Sciatic nerve (tissue), 2 donors: ENCODE results near the gene SLC6A7. TPM values are rescaled to one million over a fixed set of nuclear protein-coding genes. Genes with fewer than 3 reads are reported as not detected.
A peak's percentile ranks its signal among the peaks of the same experiment; 100 is the strongest.
"Not testable (repeated sequence)": the region's sequence is repeated elsewhere in the genome, so short reads cannot be mapped to it uniquely, and the experiment has no call there.

Source experiments
- ATAC-seq: fragments of 200-7000 bp; cut with Tn5 transposase; one replicate; pipeline ENCODE4 v1.9.1; 2020; ENCODE audit warnings: mild to moderate bottlenecking, moderate library complexity
- DNase-seq: peaks from one replicate; pipeline ENCODE4 v3.0.0-alpha.2; 2020; ENCODE audit warnings: low spot score
- intact Hi-C: fragments of 100-400 bp; cut with DNase I; formaldehyde crosslinking; loops from one replicate; pipeline ENCODE4 v1.14.2; 2022
- total RNA-seq: library from RNA; stranded (reverse); fragmentation: NEBNext Ultra II Directional; extraction: Animal tissue kit (Norgen Biotek cat#: 25700); gene quantifications from one replicate; pipeline ENCODE4 v1.2.1, GENCODE V29; 2021
- donor health status: DM: no; HTN: no; CAD: no.
- donor health status: DM: no; HTN: no; CAD: no.

Gene SLC6A7
- total RNA-seq, 1 donor from 2014 or later, result not detected

DNA sequence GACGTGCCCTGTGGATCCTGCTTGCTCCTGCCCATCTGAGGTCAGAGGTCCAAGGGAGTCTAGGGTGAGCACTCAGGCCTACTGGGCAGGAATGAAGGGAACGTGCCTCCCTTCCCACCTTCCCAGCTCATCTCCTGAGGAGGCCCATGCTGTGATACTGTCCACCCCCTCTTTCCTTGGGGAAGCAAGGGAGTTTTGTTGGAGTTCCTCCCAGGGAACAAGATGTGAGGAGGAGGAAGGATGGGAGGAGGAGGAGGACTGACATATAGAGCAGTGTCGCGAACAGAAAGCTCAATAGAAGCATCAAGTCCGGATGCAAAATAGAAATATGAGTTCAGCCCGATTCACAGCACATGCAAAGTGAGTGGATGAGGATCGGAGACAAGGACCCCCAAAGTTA, 41.0 kb downstream of the SLC6A7 start:
- no peak for ATAC-seq
- intact Hi-C loops, result no loop called here
- DNase-seq, result no peak

DNA sequence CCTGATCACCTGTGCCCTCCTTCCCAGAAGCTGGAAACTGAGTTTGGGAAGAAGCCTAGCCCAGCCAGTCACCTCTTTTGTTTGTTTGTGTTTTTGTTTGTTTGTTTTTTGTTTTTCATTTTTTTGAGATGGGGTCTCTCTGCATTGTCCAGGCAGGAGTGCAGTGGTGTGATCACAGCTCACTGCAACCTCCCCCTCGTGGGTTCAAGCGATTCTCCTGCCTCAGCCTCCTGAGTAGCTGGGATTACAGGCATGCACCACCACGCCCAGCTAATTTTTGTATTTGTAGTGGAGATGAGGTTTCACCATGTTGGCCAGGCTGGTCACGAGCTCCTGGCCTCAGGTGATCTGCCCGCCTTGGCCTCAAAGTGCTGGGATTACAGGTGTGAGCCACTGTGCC, 43.8 kb downstream of the SLC6A7 start:
- ATAC-seq, DNase-seq, intact Hi-C loops: not testable (repeated sequence)

DNA sequence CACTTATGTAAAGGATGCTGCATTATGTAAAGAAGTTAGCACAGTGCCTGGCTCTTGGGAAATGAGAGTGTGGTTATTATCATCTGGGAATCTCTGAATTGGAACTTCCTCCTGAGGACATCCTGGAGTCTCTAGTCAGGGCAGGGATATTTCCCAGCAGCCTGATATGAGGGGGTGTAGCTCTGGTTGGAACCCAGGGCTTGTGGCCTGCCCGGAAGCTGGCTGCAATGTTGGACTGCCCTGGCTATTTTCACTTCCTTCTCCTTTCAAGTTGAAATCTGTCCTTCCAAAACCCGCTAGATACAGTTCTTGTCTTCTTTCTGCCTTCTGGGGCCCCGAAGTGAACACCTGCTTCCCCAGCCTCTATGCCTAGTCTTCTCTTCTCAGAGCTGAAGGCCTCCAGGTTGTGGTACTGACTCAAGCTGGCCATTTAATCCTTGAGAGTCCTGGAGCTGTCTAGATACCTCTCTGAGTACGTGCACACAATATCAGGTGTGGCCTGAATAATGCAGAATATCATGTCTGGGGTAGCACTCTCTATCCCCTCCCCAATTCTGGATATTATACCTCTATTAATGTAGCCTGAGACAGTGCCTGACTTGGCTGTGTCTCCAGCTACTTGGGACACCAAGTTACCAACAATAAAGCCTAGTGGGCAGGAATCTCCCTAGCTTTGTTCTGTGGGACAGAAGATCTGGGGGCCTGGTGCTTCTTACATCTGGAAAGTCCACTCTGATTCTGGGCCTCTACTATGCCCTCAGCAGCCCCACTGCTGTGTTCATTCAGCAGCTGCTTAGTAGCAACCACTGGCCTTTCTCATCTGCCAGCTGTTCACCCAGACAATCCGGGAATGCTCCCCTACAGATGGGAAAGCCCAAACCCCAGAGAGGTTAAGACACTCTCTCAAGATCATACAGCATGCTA, 45.0 kb downstream of the SLC6A7 start:
- intact Hi-C loops, result no loop called here
- DNase-seq (no peak), ATAC-seq (no peak)

DNA sequence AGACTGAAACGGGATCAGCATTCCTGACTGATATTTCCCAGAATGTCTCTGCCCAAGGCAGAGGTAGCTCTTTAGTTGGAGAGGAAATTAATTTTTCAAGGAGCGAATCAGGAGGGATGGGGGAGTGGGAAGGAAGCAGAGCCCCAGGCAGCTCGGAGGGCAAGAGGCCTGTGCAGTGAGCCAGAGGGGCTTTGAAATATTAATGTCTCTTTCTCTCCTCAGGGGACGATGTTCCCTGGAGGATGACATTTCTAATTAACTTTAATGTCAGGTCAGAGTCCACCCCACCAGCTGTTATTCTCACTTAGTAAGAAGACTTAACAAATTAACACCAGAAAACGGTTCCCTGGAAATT, 45.6 kb downstream of the SLC6A7 start:
- no peak for DNase-seq
- intact Hi-C loops, result no loop called here
- no peak for ATAC-seq

DNA sequence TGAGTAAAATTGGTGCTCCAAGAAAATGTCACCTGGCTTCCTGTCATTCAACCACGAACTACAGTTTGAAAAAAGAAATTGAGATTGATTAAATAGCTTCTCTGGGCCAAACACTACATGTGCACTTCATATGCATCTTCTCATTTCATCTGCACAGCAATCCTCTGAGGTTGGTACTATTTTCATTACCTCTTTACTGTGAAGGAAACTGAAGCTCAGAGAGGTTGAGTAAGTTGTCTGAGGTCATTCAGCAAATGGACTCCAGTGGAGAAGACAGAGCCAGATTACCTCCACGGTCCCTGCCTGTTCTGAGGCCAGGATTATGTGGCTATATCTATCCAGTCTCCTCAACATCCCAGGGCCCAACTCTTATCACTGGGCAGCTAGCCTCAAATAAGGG, 46.5 kb downstream of the SLC6A7 start:
- intact Hi-C loops, result no loop called here
- DNase-seq (no peak), ATAC-seq (no peak)

DNA sequence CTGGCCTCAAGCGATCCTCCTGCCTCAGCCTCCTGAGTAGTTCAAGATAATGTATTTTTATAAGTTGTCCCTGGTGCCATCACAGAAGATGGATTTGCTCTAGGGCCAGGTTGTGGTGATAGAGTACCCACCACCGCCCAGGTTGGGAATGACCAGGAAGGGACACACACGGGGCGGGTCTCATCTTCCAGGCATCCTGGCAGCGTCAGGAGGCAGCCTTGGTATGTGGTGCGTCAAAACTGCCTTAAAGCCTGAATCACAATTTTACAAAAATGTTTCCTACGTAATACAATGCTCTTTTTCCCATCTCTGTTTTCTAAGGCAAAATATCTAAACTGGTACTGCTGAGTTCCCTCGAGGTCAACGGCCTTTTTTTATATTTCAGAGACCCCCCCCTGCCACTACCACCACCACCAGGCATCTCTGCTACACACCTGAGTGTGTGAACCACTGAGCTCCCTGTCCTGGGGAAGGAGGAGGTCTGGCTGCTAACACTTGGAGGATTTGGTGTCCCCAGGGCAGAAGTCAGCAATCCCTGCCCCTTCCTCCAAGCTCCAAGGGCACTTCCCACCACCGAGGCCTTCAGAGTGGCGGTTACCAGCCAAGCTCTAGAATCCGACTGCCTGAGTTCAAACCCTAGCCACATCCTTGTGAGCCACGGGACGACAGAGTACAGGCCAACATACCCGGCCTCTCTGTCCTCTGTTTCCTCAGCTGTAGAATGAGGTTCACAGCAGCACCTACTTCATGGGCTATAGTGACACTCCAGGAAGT, 47.3 kb downstream of the SLC6A7 start:
- ATAC-seq, result no peak
- intact Hi-C loops, result no loop called here
- DNase-seq, result no peak

DNA sequence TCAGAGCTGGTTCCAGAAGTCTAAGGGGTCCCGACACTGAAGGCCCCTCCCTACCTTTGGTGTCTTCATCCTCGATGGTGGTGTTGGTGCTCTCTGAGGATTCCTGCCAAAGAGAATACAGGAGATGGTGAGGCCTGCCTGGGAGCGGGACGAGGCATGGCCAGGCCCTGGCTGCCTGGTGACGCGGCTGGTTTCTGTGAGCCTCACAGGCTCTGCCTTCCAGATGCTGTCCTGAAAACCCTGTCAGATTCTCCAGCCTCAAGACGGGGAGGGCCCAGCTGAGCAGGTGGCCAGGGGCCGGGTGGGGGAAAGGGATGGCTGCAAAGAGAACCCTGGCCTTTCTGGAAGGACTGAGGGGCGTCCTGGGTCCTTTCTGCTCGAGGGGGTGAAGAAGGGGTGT, 48.8 kb downstream of the SLC6A7 start:
- intact Hi-C loops, result no loop called here
- ATAC-seq (no peak), DNase-seq (no peak)

DNA sequence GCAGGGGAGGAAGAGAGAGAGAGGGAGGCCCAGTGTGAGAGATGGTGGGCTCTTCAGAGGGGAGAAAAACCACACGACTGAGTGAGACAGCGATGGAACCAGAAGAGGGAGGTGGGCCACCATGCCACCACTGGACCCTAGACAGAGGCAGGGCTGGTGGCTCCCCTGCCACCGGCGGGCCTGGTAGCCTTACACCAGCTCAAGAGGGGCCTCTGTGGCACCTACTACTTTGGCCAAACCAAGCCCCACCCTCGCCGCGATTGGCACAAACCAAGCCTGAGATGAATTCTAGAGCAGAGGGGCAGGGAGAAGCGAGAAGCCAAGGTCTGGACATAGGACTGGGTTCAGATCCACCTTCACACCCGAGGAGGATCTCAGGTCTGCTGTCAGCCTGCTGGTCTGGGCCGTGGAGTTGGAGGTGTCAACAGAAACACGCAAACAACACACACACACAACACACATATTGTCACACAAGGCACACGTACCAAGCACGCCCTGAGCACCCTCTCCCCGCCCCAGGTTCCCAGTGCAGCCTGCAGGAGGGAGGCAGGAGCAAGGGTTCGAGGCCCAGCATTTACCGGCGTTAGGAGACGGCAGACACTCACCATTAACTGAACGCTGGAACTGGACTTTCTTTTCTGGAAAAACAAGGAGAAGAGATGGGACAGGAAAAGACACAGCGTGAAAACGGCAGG, 49.4 kb downstream of the SLC6A7 start:
- DNase-seq (no peak), ATAC-seq (no peak)
- intact Hi-C loops, result no loop called here

DNA sequence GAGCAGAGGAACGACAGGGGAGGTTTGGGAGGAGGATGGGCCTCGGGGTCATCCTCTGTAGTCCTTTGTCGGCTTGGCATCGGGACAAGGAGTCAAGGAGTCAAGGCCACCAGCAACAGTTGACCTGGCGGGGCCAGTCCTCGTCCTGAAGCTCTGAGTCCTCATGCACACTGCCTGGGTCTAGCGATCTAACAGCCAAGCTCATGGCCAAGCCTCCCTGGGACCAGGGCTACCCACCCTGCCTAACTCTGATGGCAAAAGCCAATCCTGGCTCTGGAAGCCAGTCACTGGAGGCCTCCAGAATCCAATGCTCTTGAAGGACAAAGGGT, 49.9 kb downstream of the SLC6A7 start:
- ATAC-seq, result no peak
- intact Hi-C loops, result no loop called here

DNA sequence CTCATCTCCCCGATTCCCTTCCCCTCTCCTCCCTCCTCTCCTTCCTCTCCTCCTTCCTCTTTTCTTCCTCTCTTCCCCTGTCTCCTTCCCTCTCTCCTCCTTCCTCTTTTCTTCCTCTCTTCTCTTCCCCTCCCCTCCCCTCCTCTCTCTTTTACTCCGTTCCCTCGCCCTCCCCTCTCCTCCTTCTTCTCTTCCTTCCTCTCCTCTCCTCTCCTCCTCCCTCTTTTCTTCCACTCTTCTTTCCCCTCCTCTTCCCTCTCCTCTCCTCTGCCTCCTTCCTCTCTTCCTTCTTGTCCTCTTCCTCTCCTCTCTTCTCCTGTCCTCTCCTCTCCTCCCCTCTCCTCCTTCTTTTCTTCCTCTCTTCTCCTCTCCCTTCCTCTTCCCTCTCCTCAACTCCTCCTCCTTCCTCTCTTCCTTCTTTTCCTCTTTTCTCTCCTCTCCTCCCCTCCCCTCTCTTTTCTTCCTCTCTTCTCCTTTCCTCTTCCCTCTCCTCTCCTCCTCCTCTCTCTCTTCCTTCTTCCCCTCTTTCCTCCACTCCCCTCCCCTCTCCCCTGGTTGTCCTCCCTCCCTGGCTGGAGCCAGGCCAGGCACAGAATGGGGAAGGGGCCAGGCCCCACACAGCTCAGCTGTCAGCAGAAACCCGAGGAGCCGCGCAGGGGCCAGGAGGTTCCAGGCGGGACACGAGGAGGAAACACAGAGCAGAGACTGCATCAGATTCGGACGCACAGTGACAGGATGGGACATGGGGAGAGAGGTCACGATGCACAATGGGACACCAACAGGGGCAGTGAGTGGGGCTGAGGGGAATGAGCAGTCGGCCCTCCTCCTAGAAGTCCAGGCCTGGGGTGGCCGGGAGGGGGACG, 51.7 kb downstream of the SLC6A7 start:
- DNase-seq, result no peak
- no peak for ATAC-seq
- intact Hi-C loops, result no loop called here

More for the DNA sequence above, 49.9 kb downstream of the SLC6A7 start:
- no peak for DNase-seq

DNA sequence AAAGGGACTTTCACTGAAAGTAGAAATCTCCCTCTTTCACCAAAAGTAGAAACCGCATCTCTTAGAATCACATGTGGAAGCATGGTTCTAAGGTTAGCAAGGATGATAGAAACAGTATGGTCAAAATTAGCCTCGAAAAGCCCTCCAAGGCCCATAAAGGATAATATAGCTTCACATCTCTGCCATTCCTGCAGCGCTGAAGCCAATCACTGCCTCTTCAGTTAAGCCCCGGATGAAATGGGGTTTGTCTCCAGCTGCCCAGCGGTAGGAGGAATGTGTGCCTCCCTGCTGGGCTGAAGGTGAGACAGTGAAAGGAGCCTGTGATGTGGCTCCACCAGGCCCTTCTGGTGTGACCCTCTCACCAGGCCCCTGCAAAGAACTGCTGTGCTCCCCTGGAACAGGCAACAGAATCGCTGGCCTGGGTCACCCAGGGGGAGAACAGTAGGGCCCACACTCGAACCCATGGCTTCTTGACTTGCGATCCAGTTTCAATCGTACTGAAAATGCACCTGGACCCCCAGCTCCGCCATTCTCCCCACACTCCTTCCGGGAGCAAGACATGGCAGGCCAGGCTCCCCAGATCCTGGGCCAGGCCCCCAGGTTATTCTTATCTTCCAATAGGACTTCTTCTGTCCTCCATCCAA, 52.5 kb downstream of the SLC6A7 start:
- DNase-seq (no peak), ATAC-seq (no peak)
- intact Hi-C loops, result no loop called here

DNA sequence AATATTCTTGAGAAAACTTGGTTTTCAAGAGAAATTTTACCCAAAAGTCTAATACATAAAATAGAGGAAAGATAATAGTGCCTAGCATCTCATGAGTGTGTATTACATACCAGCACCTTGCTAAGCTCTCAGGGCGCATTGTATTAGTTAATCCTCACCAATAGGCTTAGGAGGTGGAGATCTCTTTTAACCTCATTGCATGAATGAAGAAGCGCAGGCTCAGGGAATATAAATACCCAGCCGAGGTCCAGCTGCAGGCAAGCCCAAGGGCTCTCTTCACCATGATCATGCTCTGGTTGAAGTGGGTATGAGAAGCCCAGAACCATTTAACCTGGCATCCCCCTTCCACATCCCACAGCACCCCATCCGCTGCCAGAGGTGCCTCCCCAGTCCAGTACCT, 53.7 kb downstream of the SLC6A7 start:
- intact Hi-C loops, result no loop called here
- no peak for ATAC-seq
- no peak for DNase-seq

DNA sequence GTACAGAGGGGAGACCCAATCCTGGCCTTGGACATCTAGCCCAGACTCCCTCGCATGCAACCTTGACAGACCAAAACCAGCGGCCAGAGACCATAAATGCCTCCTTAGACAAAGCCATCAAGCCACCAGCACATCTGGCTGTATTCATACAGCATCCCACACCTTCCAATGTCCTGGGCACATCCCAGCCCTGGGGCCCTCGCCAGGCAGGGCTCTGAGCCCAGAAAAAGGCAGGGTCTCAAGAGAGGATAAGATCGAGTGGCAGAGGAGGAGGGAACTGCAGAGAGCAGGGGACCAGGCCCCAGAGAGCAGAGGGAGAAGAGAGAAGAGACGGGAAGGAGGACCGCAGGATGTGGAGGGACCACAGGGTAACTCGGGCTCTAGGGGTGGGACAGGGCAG, 54.3 kb downstream of the SLC6A7 start:
- intact Hi-C loops, result no loop called here
- ATAC-seq (no peak), DNase-seq (no peak)

DNA sequence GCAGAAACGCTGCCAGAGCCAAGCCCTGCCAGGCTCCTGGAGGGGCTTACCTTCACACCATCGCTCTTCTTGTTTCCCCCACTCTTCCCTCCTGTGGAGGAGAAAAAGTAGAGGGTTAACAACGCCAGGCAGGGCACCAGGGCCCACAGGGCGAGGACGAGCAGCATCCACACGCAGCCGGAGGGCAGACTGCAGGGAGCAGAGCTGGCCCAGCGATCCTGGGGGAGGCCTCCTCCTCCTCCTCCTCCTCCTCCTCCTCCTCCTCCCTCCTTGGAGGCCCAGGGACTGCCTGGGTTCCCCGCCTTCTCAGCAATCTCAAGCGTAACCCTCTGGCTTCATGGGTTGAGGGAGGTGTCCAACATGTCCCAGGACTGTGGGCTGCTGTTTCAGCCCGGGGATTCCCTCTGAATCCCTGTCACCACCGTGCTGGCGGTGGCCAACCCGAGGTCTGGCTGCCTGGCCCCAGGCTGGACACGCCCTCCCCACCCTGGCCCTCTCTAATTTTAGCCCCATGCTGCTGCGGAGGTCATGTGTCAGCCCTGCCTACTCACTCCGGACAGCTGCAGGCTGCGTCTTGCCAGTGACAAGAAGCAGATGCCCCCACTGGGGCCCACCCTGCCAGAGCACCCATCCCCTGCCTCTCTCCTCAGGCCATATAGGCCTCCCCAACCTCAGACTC, 55.4 kb downstream of the SLC6A7 start:
- intact Hi-C loops, result no loop called here
- ATAC-seq (peak; percentile 64), DNase-seq (no peak)

DNA sequence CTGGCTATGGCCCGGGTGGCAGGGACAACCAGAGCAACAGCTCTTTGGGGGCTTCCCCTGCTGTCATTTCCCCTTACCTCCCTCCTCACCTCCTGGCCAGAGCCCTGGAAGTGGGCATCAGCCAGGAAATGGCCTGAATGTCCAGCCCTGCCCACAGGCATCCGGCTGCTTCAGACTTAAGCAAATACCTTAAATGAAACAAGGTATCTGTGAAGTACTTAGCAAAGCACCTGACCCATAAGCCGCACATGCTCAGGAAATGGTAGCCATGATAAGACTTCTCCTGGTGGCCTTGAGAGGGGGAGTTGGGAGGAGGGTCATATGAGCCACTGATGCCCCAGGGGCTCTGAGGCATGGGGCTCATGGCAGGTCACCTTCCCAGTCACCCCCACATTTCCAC, 55.9 kb downstream of the SLC6A7 start:
- no peak for ATAC-seq
- intact Hi-C loops, result no loop called here
- no peak for DNase-seq

DNA sequence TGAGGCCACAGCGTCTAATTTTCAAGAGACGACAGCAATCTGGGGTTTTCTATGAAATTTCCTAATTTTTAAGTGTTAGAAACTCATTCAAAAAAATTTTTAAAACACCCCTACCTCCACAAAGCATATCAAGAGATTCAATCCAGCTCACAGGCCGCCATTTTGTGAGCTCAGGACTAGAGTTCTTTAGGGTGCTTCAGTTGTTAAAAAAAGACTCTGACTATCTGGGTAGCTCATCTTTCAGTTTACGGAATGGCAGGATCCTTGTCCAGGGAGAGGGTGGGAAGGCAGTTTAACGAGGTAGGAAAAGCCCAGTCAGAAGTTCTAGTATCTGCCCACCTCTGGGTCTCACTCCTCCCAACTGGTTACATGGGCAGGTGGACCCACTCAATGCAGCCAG, 56.6 kb downstream of the SLC6A7 start:
- DNase-seq, result no peak
- intact Hi-C loops, result no loop called here
- ATAC-seq, result no peak

DNA sequence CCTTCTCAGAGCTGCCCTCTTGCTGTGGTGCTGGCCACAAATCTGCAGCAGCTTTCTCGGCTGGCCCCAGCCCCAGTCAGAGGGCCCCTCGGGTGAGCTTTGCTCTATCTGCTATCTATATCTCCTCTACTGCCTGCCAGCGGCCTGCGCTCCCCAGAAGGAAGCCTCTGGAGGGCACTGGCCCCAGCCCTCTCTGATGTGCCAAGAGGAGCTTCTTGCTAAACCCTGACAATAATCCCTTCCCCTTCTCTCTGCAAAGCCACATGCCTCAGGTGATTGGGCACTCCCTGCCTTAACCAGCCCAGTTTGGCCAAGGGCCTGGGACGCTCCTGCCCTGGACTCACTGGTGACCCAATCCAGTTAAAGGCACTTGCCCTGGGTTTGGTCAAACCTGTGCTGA, 57.0 kb downstream of the SLC6A7 start:
- intact Hi-C loops, result no loop called here
- ATAC-seq (no peak), DNase-seq (no peak)

DNA sequence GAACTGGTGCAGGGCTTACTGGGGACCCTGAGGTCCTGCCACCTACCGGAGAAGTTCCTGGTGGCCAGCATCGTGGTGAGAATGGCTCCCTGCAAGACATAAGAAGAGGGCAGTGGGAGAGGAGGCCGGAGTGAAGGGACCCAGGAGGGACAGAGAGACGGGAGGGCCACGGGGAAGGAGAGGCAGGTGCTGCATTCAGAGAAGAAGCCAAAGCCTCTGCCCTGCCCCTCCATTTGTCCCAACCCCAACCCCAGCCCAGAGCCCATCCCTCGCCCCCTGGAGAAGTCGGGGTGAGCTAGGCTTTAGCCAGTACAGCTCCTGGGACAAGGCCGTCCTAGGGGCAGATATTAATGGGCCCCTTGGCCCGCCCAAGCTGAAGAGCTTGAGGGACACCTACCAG, 57.9 kb downstream of the SLC6A7 start:
- ATAC-seq (no peak), DNase-seq (no peak)

More for the DNA sequence above, 57.9 kb downstream of the SLC6A7 start:
- intact Hi-C loops, result no loop called here
